CD4-positive, alpha-beta memory T cell (primary cell): ENCODE results near the gene TEX11. TPM values are rescaled to one million over a fixed set of nuclear protein-coding genes. Genes with fewer than 3 reads are reported as not detected.
"Not testable (repeated sequence)": the region's sequence is repeated elsewhere in the genome, so short reads cannot be mapped to it uniquely, and the experiment has no call there.

Experiments used
- CTCF ChIA-PET: fragments of 350-600 bp; sonication (Branson Sonifier 250); formaldehyde crosslinking; loops from one replicate; lab custom pipeline; 2021; ENCODE audit warnings: inconsistent platforms; ENCODE audit not compliant: partially characterized antibody; lab: Charles Lee
- POLR2A ChIA-PET: fragments of 350-600 bp; sonication (Branson Sonifier 250); formaldehyde crosslinking; loops from one replicate; lab custom pipeline; 2021; ENCODE audit not compliant: partially characterized antibody; lab: Charles Lee
- DNase-seq, 5 donors: peaks; one replicate each; pipeline versions ENCODE4 v3.0.0 to v3.0.0-alpha.2; 2020 to 2022; ENCODE audit warnings: mixed read lengths in 1 of 5
- H3K27ac ChIP-seq: one replicate; pipeline ENCODE4 v1.7.0; 2013; ENCODE audit warnings: low read depth, low read length
- H3K27me3 ChIP-seq: 2 replicates; pipeline ENCODE4 v1.7.0; 2013; ENCODE audit warnings: mild to moderate bottlenecking, low read length, moderate library complexity; ENCODE audit not compliant: insufficient read depth
- H3K36me3 ChIP-seq: 2 replicates; pipeline ENCODE4 v1.7.0; 2013; ENCODE audit warnings: mild to moderate bottlenecking, low read length, moderate library complexity; ENCODE audit not compliant: insufficient read depth
- H3K4me1 ChIP-seq: 2 replicates; pipeline ENCODE4 v1.7.0; 2013; ENCODE audit warnings: mild to moderate bottlenecking, low read length, moderate library complexity; ENCODE audit not compliant: insufficient read depth
- H3K4me3 ChIP-seq, 2 donors: one replicate each; pipeline ENCODE4 v1.7.0; 2013; ENCODE audit warnings: low read length in 2 of 2, mild to moderate bottlenecking in 1 of 2
- H3K9me3 ChIP-seq, 2 donors: one replicate each; pipeline ENCODE4 v1.7.0; 2013; ENCODE audit warnings: low read length in 2 of 2, control low read depth in 1 of 2; ENCODE audit not compliant: control insufficient read depth in 1 of 2
- H3K27ac Mint-ChIP-seq, 7 donors: one replicate each; pipeline ENCODE4 v1.8.0; 2020 to 2021; ENCODE audit warnings: mixed read lengths in 7 of 7, mild to moderate bottlenecking in 6 of 7, inconsistent platforms in 3 of 7, moderate library complexity in 3 of 7
- H3K27me3 Mint-ChIP-seq, 2 donors: one replicate each; pipeline ENCODE4 v1.8.0; 2020 to 2021; ENCODE audit warnings: mixed read lengths in 2 of 2
- H3K36me3 Mint-ChIP-seq, 2 donors: one replicate each; pipeline ENCODE4 v1.8.0; 2020 to 2021; ENCODE audit warnings: mixed read lengths in 2 of 2, inconsistent platforms in 1 of 2, mild to moderate bottlenecking in 1 of 2
- H3K4me1 Mint-ChIP-seq, 4 donors: one replicate each; pipeline ENCODE4 v1.8.0; 2020 to 2021; ENCODE audit warnings: mixed read lengths in 4 of 4, mild to moderate bottlenecking in 1 of 4
- H3K4me3 Mint-ChIP-seq, 8 donors: one replicate each; pipeline ENCODE4 v1.8.0; 2020 to 2021; ENCODE audit warnings: mixed read lengths in 8 of 8, mild to moderate bottlenecking in 7 of 8, moderate library complexity in 6 of 8, inconsistent platforms in 3 of 8
- H3K9me3 Mint-ChIP-seq, 8 donors: one replicate each; pipeline ENCODE4 v1.8.0; 2020 to 2021; ENCODE audit warnings: mixed read lengths in 8 of 8, mild to moderate bottlenecking in 5 of 8, inconsistent platforms in 3 of 8, moderate library complexity in 1 of 8
- intact Hi-C: fragments of 100-400 bp; cut with micrococcal nuclease; formaldehyde crosslinking; loops from one replicate; pipeline ENCODE4 v1.15.1; 2023
- polyA plus RNA-seq, 2 donors: library from polyadenylated mRNA; unstranded; fragments of 300-500 nt; fragmentation: Illumina TruSeq; gene quantifications; one replicate each; pipeline ENCODE4 v1.2.3, GENCODE V29; 2021
- total RNA-seq, 2 experiments: library from RNA; stranded (reverse); gene quantifications; one replicate each; pipeline ENCODE4 v1.2.3, GENCODE V29; 2021

TEX11 gene
- total and polyA plus RNA-seq, 4 experiments from 2014 or later, result not detected

GRCh38 chrX:70515692-70516091 is 392.8 kb downstream of the TEX11 start:
- H3K4me3 ChIP-seq, POLR2A ChIA-PET, H3K27me3 Mint-ChIP-seq, H3K4me1 ChIP-seq, H3K4me3 Mint-ChIP-seq, H3K36me3 ChIP-seq, intact Hi-C loops, CTCF ChIA-PET, H3K27ac ChIP-seq, H3K27ac Mint-ChIP-seq, H3K4me1 Mint-ChIP-seq, H3K36me3 Mint-ChIP-seq, H3K9me3 ChIP-seq, H3K27me3 ChIP-seq, DNase-seq: not testable (repeated sequence)
- peaks cover 0 to 13% (median 0%) of the 10 kb centered on the region in 8 donors for H3K9me3 Mint-ChIP-seq

DNA sequence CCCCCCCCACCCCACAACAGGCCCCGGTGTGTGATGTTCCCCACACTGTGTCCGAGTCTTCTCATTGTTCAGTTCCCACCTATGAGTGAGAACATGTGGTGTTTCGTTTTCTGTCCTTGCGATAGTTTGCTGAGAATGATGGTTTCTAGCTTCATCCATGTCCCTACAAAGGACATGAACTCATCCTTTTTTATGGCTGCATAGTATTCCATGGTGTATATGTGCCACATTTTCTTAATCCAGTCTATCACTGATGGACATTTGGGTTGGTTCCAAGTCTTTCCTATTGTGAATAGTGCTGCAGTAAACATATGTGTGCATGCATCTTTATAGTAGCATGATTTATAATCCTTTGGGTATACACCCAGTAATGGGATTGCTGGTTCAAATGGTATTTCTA is 393.2 kb downstream of the TEX11 start:
- H3K4me1 ChIP-seq, CTCF ChIA-PET, H3K27me3 ChIP-seq, H3K27ac ChIP-seq, H3K9me3 ChIP-seq, H3K27ac Mint-ChIP-seq, H3K4me3 ChIP-seq, H3K36me3 ChIP-seq, H3K4me3 Mint-ChIP-seq, POLR2A ChIA-PET, H3K4me1 Mint-ChIP-seq, H3K27me3 Mint-ChIP-seq, H3K36me3 Mint-ChIP-seq, DNase-seq, intact Hi-C loops: not testable (repeated sequence)
- H3K9me3 Mint-ChIP-seq, result peaks cover 0 to 13% (median 0%) of the 10 kb centered on the region in 8 donors

GRCh38 chrX:70509078-70509477 is 399.4 kb downstream of the TEX11 start:
- no peaks in the 10 kb centered on the region for H3K36me3 ChIP-seq
- H3K27ac ChIP-seq, result no peak overlapping the region
- H3K27me3 Mint-ChIP-seq, result peaks cover 0 to 2% of the 10 kb centered on the region in 2 donors
- no peaks in the 10 kb centered on the region for H3K27me3 ChIP-seq
- H3K4me3 Mint-ChIP-seq, result no peak overlapping the region
- H3K4me3 ChIP-seq, result no peak overlapping the region
- intact Hi-C loops, result no loop called here
- no peak for DNase-seq
- no peaks in the 10 kb centered on the region for H3K9me3 ChIP-seq
- ChIA-PET POLR2A (no interaction called here), CTCF (no interaction called here)
- no peak overlapping the region for H3K27ac Mint-ChIP-seq
- H3K4me1 ChIP-seq, result peaks cover 10% of the 10 kb centered on the region
- H3K9me3 Mint-ChIP-seq, result no peaks in the 10 kb centered on the region
- peaks cover 8 to 20% (median 13%) of the 10 kb centered on the region in 4 donors for H3K4me1 Mint-ChIP-seq
- H3K36me3 Mint-ChIP-seq, result no peaks in the 10 kb centered on the region

DNA sequence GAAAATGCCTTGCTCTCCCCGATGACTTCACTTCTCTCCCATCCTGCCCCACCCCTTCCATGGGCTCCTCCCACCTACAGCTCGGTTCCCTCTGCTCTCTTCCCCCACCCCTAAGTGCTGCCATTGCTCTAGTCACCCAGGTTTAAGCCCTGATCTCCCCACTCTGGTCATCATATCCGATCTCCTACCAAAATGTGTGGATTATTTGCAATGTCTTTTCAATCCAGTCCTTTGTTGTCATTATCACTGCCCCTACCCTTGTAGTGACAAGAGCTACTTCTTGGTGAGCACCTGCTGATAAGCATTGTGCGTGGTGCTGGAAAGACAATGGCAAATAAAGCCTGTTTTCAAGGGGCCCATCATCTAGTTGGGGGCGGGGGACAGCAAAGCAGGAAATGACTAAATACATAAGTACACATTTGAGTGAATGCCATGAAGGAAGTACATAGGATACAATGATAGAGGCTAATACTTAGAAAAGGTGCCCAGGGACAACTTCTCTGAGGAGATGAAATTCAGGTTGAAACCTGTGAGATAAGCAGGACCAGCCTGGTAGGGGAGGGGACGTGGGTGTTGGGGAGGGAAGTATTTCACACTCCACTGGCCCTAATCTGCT is 400.1 kb downstream of the TEX11 start:
- ChIA-PET POLR2A (no interaction called here), CTCF (no interaction called here)
- no peaks in the 10 kb centered on the region for H3K9me3 ChIP-seq
- no peak overlapping the region for H3K4me3 ChIP-seq
- Mint-ChIP-seq H3K27ac (peak overlapping the region in 1 of 7 donors; percentile 57), H3K4me3 (no peak overlapping the region), H3K36me3 (no peaks in the 10 kb centered on the region), H3K9me3 (no peaks in the 10 kb centered on the region), H3K27me3 (peaks cover 0 to 2% of the 10 kb centered on the region in 2 donors), H3K4me1 (peaks cover 8 to 22% (median 13%) of the 10 kb centered on the region in 4 donors)
- no peak overlapping the region for H3K27ac ChIP-seq
- no peak for DNase-seq
- no peaks in the 10 kb centered on the region for H3K36me3 ChIP-seq
- intact Hi-C loops, result no loop called here
- peaks cover 10% of the 10 kb centered on the region for H3K4me1 ChIP-seq
- no peaks in the 10 kb centered on the region for H3K27me3 ChIP-seq

DNA sequence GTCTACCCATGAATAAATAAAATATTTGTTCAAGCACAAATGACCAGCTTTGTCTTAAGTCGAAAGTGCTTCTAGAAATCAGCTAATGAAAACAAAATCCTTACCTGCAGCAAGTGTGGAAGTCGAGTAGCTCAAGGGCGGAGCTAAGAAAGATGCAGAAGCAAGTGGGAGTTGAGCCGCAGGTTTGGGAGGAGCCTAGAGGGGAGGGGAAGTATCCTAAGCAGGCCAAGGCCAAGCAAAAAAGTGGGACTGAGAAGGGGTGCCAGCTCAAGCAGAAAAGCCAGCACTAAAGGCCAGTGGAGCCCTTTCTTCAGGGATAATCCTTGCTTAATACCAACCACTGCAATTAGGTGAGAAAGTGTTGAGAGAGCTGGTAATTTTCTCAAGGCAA is 403.1 kb downstream of the TEX11 start:
- intact Hi-C loops, result no loop called here
- POLR2A ChIA-PET, result no interaction called here
- no peak overlapping the region for H3K4me3 Mint-ChIP-seq
- peak overlapping the region in 4 of 7 donors; percentile 9 to 75 (median 64) for H3K27ac Mint-ChIP-seq
- Histone ChIP-seq H3K27ac (no peak overlapping the region), H3K9me3 (no peaks in the 10 kb centered on the region), H3K36me3 (no peaks in the 10 kb centered on the region), H3K4me3 (no peak overlapping the region), H3K4me1 (peaks cover 10% of the 10 kb centered on the region), H3K27me3 (no peaks in the 10 kb centered on the region)
- H3K36me3 Mint-ChIP-seq, result peaks cover 4 to 13% of the 10 kb centered on the region in 2 donors
- CTCF ChIA-PET, result no interaction called here
- no peaks in the 10 kb centered on the region for H3K27me3 Mint-ChIP-seq
- DNase-seq, result no peak
- H3K9me3 Mint-ChIP-seq, result no peaks in the 10 kb centered on the region
- peaks cover 8 to 22% (median 13%) of the 10 kb centered on the region in 4 donors for H3K4me1 Mint-ChIP-seq

DNA sequence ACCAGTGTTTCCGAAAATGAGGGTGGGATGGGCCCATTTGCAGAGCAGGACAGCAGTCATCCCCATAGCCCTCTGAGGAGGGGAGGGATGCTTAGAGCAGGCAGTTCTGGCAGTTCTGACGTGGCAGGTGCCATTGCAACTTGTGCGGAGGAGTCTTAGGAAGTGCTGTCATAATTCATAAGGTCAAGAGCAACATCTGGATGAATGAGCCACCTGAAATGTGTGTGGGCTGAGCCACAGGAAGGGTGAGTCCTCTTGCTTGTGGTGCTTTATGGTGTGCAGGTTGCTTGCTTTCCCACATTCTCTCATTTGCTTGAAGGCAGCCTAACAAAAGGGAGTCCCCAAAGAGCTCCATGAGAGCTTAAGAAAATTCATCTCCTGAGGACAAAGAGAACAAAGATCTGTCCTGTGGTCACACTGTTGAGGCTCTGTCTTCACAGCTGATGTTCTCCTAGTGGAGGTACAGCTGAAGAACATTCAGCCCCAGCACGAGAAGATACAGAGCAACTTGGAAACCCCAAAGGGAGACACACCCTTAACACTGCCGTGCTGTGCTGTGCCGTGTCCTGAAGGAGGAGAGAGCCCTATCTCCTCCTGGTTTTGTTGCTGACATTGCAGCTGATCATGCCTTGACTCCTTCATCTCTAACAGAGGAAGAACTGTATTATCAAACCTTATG is 403.6 kb downstream of the TEX11 start:
- POLR2A ChIA-PET, result no interaction called here
- Mint-ChIP-seq H3K4me3 (no peak overlapping the region), H3K27me3 (no peaks in the 10 kb centered on the region), H3K9me3 (no peaks in the 10 kb centered on the region), H3K27ac (peak overlapping the region; percentile 7 to 75 (median 59)), H3K36me3 (peaks cover 4 to 15% of the 10 kb centered on the region in 2 donors), H3K4me1 (peaks cover 8 to 22% (median 13%) of the 10 kb centered on the region in 4 donors)
- H3K36me3 ChIP-seq, result no peaks in the 10 kb centered on the region
- CTCF ChIA-PET, result no interaction called here
- DNase-seq, result no peak
- H3K4me3 ChIP-seq, result no peak overlapping the region
- no peak overlapping the region for H3K27ac ChIP-seq
- no peaks in the 10 kb centered on the region for H3K27me3 ChIP-seq
- intact Hi-C loops, result no loop called here
- peaks cover 10% of the 10 kb centered on the region for H3K4me1 ChIP-seq
- no peaks in the 10 kb centered on the region for H3K9me3 ChIP-seq

GRCh38 chrX:70500826-70501225 is 407.7 kb downstream of the TEX11 start:
- Histone ChIP-seq H3K4me1 (peaks cover 10% of the 10 kb centered on the region), H3K4me3 (no peak overlapping the region), H3K36me3 (no peaks in the 10 kb centered on the region), H3K9me3 (no peaks in the 10 kb centered on the region), H3K27ac (no peak overlapping the region), H3K27me3 (no peaks in the 10 kb centered on the region)
- peak overlapping the region in 1 of 7 donors; percentile 16 for H3K27ac Mint-ChIP-seq
- H3K27me3 Mint-ChIP-seq, result no peaks in the 10 kb centered on the region
- intact Hi-C loops, result no loop called here
- H3K9me3 Mint-ChIP-seq, result no peaks in the 10 kb centered on the region
- ChIA-PET POLR2A (no interaction called here), CTCF (no interaction called here)
- H3K36me3 Mint-ChIP-seq, result peaks cover 14 to 32% of the 10 kb centered on the region in 2 donors
- H3K4me3 Mint-ChIP-seq, result no peak overlapping the region
- H3K4me1 Mint-ChIP-seq, result peaks cover 10 to 17% (median 12%) of the 10 kb centered on the region in 4 donors
- DNase-seq, result no peak
